ENCODE results near the gene PODNL1.

GRCh38 chr19:13938301-13939064 lies at the start of gene PODNL1:
- TF ChIP-seq POLR2A (IDR thresholded peaks at IDR 0.05; ENCODE audit: low read depth, low read length) (no peak), POLR2AphosphoS5 (IDR thresholded peaks at IDR 0.05; ENCODE audit: low read depth, low read length) (no peak), TAF1 (IDR thresholded peaks at IDR 0.05; ENCODE audit: borderline replicate concordance, low read depth, low read length) (no peak)
